Measurements from ENCODE around the gene PNRC2.

Gene PNRC2, protein sequence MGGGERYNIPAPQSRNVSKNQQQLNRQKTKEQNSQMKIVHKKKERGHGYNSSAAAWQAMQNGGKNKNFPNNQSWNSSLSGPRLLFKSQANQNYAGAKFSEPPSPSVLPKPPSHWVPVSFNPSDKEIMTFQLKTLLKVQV

DNA sequence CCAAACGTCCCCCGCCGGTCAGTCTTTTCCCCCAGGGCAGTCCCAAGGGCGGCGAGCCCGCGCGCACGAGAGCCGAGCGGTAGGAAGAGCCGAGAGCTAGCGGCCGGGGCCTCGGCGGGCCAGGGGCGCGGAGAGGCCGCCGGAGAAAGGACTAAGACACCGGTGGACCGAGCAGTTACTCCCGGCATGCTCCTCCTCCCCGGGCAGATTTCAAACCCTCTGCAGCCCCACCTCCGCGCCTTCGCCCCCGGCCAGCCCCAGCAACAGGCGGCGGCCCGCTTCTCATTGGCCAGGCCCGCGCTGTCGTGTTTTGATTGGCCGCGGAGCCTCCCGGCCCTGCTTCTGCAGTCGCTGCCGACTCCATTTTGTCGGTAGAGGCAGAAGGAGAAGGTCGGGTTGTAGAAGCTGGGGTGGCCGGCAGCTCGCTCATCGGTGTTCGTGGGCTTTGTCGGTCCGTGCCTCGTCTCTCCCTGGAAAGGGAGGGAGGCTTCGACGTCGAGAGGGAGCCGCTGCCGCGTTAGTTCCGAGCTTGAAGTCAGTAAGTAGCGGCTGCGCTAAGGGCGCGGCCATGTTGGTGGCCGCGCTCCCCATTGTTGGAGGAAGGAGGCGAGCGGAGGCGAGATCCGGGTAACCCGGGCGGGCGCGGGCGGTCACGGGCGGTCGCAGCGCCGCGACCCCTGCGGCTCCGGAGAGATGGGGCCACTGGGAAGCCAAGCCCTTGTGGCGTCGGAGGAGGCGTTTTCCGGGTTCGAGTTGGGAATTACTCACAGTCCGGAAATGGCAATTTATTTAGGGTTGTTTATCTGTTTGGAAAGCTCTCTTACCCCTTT lies at the start of gene PNRC2:
Gene PNRC2 (plus strand): TSS at position 368 of the 830 bp plus-strand sequence. CDS start 1,630 bp downstream, outside the sequence.
- peak; percentile 91 for FAIRE-seq
- DNase-seq (ENCODE audit: low spot score) = peak; percentile 98

GRCh38 chr1:23910144-23910543 lies 49.5 kb upstream of the PNRC2 start:
- FAIRE-seq = no peak
- no peak for DNase-seq (ENCODE audit: low spot score)

GRCh38 chr1:23910553-23911246 lies 48.9 kb upstream of the PNRC2 start:
- DNase-seq (ENCODE audit: low spot score) (no peak), FAIRE-seq (no peak)

DNA sequence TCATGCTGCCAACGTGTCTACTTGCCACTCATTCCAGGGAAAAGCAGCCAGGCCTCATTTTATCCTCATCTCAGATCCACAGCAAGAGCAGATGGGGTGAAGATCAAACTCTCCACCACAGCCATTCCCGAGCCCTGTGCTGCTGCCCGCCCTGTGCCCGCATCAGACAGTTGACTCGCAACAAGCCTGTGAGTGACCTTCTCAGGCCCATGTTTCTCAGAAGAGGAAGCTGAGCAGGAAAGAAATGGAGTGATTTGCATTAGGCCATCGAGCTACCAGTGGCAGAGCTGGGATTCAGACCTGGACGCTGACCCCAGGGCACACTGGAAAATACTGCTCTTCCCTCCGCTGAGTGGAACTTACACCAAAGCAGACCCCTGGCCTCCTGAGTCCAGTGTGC lies 47.7 kb upstream of the PNRC2 start:
- no peak for FAIRE-seq
- no peak for DNase-seq (ENCODE audit: low spot score)

DNA sequence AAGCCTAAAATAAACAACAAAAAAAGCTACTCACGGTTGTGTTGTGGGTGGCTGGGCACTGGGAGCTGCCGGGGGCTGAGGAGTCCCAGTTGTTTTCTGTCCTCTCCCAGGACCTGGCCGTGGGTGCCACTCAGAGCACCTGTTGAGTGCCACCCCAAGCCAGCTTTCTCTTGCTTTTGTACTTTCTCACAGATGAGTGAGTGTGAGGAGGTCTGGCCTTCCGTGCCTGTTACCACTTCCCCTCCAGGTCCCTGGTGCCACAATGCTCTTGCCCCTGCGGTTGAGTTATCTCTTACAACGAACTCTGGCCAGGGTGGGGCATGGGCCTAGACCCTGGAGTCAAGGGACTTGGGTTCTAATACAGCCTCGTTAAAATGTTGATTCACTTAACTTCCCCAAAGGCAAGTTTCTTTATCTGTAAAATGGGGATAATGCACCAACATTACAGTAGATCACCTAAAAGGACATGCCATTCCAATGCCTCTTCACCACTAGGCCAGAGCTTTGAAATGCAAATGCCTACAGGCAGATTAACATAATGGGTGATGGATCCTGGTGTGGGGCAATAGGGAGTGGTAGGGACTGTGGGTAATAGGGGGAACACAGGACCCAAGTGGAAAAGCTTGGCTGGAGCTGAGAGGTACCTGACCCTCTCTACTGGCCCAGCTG lies 46.3 kb upstream of the PNRC2 start, which contains the start of gene CNR2:
Gene CNR2 (minus strand): TSS at position 151 of the 669 bp plus-strand sequence. CDS start 37,745 bp downstream, outside the sequence.
- DNase-seq (ENCODE audit: low spot score) (no peak), FAIRE-seq (no peak)

GRCh38 chr1:23914921-23915320 lies 44.7 kb upstream of the PNRC2 start:
- no peak for DNase-seq (ENCODE audit: low spot score)
- no peak for FAIRE-seq

DNA sequence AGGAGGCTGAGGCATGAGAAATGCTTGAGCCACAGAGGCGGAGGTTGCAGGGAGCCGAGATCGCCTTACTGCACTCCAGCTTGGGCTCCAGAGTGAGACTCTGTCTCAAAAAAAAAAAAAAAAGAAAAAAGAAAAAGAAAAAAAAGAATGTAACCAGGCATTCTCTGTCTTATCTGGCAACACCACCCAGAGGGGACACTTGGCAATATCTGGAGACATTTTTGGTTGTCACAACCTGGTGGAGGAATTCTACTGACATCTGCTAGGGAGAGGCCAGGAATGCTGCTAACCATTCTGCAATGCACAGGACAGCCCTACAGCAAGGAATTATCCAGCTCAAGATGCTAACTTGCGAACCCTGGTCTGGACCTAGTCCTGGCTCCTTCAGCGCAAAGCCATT lies 44.2 kb upstream of the PNRC2 start:
- no peak for FAIRE-seq
- no peak for DNase-seq (ENCODE audit: low spot score)

GRCh38 chr1:23916209-23917131 lies 43.2 kb upstream of the PNRC2 start:
- FAIRE-seq (no peak), DNase-seq (ENCODE audit: low spot score) (peak; percentile 62)

- FAIRE-seq (no peak), DNase-seq (ENCODE audit: low spot score) (no peak)
Observed at GRCh38 chr1:23922321-23922943, 37.2 kb upstream of the PNRC2 start.

GRCh38 chr1:23923592-23924499 lies 35.8 kb upstream of the PNRC2 start:
- FAIRE-seq = no peak

GRCh38 chr1:23924601-23925000 lies 35.0 kb upstream of the PNRC2 start:
- no peak for DNase-seq (ENCODE audit: low spot score)
- FAIRE-seq = no peak

More at GRCh38 chr1:23923592-23924499, 35.8 kb upstream of the PNRC2 start:
- no peak for DNase-seq (ENCODE audit: low spot score)

GRCh38 chr1:23925279-23925678 lies 34.3 kb upstream of the PNRC2 start:
- FAIRE-seq (no peak), DNase-seq (ENCODE audit: low spot score) (no peak)

DNA sequence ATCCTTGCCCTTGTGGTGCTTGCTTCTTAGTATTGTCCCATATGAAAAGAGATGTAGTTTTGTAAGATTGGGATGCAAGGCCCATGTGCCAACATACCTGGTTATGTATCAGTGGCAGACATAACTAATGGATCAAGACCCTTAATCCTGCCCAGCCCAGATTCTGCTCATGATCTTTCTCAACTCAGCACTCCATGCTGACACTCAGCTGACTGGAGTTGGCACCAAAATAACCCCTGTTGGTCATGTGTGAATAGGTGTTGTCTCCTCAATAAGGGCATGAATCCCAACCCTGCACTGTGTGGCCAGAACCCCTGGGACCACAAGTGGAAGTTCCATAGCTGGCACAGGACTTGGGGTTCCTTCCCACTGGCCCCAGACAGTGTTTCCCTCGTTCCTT lies 32.5 kb upstream of the PNRC2 start:
- FAIRE-seq = no peak
- no peak for DNase-seq (ENCODE audit: low spot score)

DNA sequence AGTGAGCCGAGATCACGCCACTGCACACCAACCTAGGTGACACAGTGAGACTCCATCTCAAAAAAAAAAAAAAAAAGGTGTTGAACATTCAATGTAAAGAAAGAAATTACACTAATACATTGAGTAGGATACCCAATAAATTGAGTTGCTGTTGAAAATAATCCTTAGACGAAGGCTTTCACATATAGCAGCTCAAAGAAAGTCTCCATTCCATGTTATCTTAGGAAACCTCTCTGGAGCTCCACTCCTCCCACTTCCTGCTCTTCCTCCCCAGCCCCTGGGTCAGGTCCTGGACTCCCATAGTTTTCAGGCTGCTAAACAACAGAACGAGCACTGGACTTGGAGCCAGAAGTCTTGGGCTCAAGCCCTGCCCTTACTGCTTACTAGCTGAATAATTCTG lies 30.8 kb upstream of the PNRC2 start:
- FAIRE-seq = no peak
- DNase-seq (ENCODE audit: low spot score) = no peak

DNA sequence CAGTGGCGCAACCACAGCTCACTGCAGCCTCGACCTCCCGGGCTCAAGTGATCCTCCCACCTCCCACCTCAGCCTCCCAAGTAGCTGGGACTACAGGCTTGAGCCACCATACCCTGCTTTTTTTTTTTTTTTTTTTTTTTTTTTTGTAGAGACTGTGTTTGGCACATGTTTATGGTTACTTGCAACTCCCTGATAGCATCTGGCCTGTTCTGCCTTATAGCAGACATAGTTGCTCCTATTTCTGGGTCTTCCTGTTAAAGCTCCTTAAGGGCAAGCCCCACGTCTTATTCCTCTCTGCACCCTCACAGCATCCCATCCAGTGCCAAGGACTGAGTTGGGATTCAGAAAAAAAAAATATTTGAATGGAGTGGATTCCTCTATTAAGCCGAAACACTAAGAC lies 29.4 kb upstream of the PNRC2 start:
- FAIRE-seq = no peak
- DNase-seq (ENCODE audit: low spot score) = no peak

- DNase-seq (ENCODE audit: low spot score) = no peak
- FAIRE-seq = no peak
Observed at GRCh38 chr1:23930861-23931490, 28.7 kb upstream of the PNRC2 start.

DNA sequence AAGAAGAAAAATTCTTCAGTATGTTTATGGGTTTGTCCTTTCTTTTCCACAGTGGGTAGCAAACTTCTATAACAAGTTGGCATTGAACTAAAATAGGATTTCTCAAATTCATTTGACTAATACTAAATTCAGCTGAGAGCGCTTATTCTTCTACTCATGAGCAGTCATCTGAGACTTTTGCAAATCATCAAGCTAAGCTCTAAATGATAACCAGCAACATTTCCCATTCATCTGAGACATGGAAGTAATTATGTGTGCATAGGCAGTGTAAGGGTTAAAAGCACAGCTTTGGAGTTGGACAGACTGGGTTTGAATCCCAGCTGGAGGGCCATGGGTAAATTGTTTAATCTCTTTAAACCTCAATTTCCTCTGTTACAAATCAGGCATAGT lies 28.1 kb upstream of the PNRC2 start:
- DNase-seq (ENCODE audit: low spot score) (no peak), FAIRE-seq (no peak)

DNA sequence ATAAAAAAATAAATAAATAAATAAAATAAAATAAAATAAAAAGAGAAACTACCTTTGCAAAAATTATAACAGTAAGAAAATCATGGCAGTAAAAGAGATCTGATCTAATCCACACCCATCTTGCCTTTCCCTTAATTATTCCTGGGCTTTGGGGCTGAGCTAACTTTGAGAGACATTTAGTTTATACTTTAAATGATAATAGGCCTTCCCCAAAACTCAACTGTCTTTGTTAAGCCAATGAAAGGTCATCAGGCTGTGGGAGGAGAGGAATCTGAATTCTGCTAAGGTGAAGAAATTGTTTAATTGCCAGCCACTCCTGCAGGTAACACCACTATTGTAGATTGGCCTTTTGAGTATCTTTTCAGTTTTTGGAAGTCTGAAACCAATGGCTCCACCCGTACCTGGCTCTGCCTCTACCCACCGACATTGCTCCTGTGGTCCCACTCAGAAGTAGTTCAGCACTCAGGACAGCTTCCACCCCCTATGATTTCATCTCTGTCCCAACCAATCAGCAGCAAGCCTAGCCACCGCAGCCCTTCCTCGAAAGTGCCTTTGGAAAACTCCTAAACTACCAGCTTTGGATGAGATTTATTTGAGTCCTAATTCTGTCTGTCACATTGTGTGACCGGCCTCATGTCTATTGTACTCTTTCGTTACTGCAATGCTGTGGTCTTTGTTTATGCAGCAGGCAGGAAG lies 23.0 kb upstream of the PNRC2 start:
- DNase-seq (ENCODE audit: low spot score) (no peak), FAIRE-seq (no peak)

Measured in urothelium cell line (cell line).